ENCODE results near the gene ZC3H12C.

The ZC3H12C gene

GRCh38 chr11:110077346-110077745 is 15.8 kb upstream of the ZC3H12C start:
- no peak for DNase-seq (ENCODE audit: low read depth)
- TF ChIP-seq, protein P1, sequence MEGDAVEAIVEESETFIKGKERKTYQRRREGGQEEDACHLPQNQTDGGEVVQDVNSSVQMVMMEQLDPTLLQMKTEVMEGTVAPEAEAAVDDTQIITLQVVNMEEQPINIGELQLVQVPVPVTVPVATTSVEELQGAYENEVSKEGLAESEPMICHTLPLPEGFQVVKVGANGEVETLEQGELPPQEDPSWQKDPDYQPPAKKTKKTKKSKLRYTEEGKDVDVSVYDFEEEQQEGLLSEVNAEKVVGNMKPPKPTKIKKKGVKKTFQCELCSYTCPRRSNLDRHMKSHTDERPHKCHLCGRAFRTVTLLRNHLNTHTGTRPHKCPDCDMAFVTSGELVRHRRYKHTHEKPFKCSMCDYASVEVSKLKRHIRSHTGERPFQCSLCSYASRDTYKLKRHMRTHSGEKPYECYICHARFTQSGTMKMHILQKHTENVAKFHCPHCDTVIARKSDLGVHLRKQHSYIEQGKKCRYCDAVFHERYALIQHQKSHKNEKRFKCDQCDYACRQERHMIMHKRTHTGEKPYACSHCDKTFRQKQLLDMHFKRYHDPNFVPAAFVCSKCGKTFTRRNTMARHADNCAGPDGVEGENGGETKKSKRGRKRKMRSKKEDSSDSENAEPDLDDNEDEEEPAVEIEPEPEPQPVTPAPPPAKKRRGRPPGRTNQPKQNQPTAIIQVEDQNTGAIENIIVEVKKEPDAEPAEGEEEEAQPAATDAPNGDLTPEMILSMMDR (IDR thresholded peaks at IDR 0.05; ENCODE audit: insufficient read depth, low read depth, low read length, missing control alignments) = no peak
- H3K4me3 ChIP-seq (ENCODE audit: low read depth, low read length) = no peak overlapping the region

GRCh38 chr11:110077831-110078325 is 15.3 kb upstream of the ZC3H12C start:
- TF ChIP-seq, protein P1 (IDR thresholded peaks at IDR 0.05; ENCODE audit: insufficient read depth, low read depth, low read length, missing control alignments) = no peak
- peak; percentile 85 for DNase-seq (ENCODE audit: low read depth)
- H3K4me3 ChIP-seq (ENCODE audit: low read depth, low read length) = no peak overlapping the region

DNA sequence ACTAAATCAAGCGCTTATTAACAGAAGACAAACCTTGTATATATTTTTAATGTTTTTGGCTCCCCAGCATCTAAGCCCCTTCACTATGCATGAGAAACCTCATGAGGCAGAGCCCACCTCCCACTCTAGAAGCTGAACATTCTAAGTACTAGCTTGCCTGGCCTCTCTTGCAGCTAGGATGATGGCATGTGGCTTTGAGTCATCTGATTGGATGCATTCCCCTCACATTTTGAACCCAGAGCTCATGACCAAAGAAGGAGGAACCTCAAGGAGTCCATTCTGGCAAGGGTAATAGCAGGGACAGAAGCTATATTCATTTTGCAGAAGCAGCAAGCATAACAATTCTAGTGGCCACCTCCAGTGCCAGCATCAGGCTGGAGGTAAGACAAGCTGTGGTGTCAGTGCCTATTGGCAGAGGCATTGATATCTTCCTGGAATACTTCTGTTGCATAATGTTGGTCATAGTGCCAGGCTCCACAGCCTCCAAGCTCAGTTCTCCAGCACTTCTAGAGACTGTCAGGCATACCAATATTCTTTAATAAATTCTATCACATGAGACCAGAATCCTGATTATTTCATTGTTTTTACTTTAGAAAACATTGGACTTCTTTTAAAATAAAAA is 14.2 kb upstream of the ZC3H12C start:
- no peak for DNase-seq (ENCODE audit: low read depth)
- H3K4me3 ChIP-seq (ENCODE audit: low read depth, low read length) = no peak overlapping the region
- TF ChIP-seq, protein P1 (IDR thresholded peaks at IDR 0.05; ENCODE audit: insufficient read depth, low read depth, low read length, missing control alignments) = no peak

- no peak overlapping the region for H3K4me3 ChIP-seq (ENCODE audit: low read depth, low read length)
- DNase-seq (ENCODE audit: low read depth) = no peak
- TF ChIP-seq, protein P1 (IDR thresholded peaks at IDR 0.05; ENCODE audit: insufficient read depth, low read depth, low read length, missing control alignments) = no peak
Measured at GRCh38 chr11:110079726-110080125, 13.5 kb upstream of the ZC3H12C start.

- TF ChIP-seq, protein P1 (IDR thresholded peaks at IDR 0.05; ENCODE audit: insufficient read depth, low read depth, low read length, missing control alignments) = no peak
- H3K4me3 ChIP-seq (ENCODE audit: low read depth, low read length) = no peak overlapping the region
- peak; percentile 40 for DNase-seq (ENCODE audit: low read depth)
Measured at GRCh38 chr11:110081462-110082376, 11.5 kb upstream of the ZC3H12C start.

GRCh38 chr11:110082899-110083298 is 10.3 kb upstream of the ZC3H12C start:
- H3K4me3 ChIP-seq (ENCODE audit: low read depth, low read length) = no peak overlapping the region
- DNase-seq (ENCODE audit: low read depth) = no peak
- TF ChIP-seq, protein P1 (IDR thresholded peaks at IDR 0.05; ENCODE audit: insufficient read depth, low read depth, low read length, missing control alignments) = no peak

Data from GM12865 (cell line).